ENCODE results near the gene COMMD9. TPM values are rescaled to one million over a fixed set of nuclear protein-coding genes. Genes with fewer than 3 reads are reported as not detected.

COMMD9 gene
- polyA plus RNA-seq, 1 of the 3 experiments (the other 2 are of a cell fraction) = 44.2 TPM

- Histone ChIP-seq H3K4me2 (no peak overlapping the region), H3F3A (replicated peaks; ENCODE audit: insufficient read depth) (no peaks in the 10 kb centered on the region), H3K9me2 (no peaks in the 10 kb centered on the region), H3K27me3 (ENCODE audit: insufficient read depth) (no peaks in the 10 kb centered on the region), H3K4me1 (ENCODE audit: control insufficient read depth in 1 of 2, insufficient read depth in 2 of 2, low read depth in 1 of 2, low read length in 1 of 2) (no peaks in the 10 kb centered on the region; a peak in 1 of 4 replicates), H4K20me1 (ENCODE audit: insufficient read depth) (no peaks in the 10 kb centered on the region), H3K27ac (ENCODE audit: low read depth in 2 of 2, low read length in 1 of 2) (no peak overlapping the region), H3K4me3 (ENCODE audit: low read depth in 2 of 2, low read length in 1 of 2) (no peak overlapping the region), H3K9ac (no peak overlapping the region), H2AFZ (ENCODE audit: low read depth) (no peak overlapping the region), H3K9me3 (no peaks in the 10 kb centered on the region), H3K79me2 (ENCODE audit: insufficient read depth) (no peaks in the 10 kb centered on the region), H3K36me3 (replicated peaks in 1 of 2; ENCODE audit: control insufficient read depth in 1 of 2, insufficient read depth in 2 of 2, low read length in 1 of 2) (peaks cover 22 to 32% of the 10 kb centered on the region in 2 experiments)
- DNase-seq = no peak
- no peak for TF ChIP-seq GATA2 (CRISPR knock-in tag; IDR thresholded peaks at IDR 0.05)
- no peak for TF ChIP-seq NRF1 (IDR thresholded peaks at IDR 0.05; ENCODE audit: low read depth, low read length)
- TF ChIP-seq RCOR1 (IDR thresholded peaks at IDR 0.05; ENCODE audit: low read length) = no peak
- TF ChIP-seq ZBTB33 (IDR thresholded peaks at IDR 0.05; ENCODE audit: borderline replicate concordance, low read depth) = no peak
- TF ChIP-seq FOSL2 (IDR thresholded peaks at IDR 0.05; ENCODE audit: borderline replicate concordance, low read depth) = no peak
- no peak for TF ChIP-seq ELF1 (IDR thresholded peaks at IDR 0.05)
- TF ChIP-seq IRF3 (IDR thresholded peaks at IDR 0.05; ENCODE audit: low read depth, low read length) = no peak
- no peak for TF ChIP-seq RAD21 (IDR thresholded peaks at IDR 0.05; ENCODE audit: low read length)
- TF ChIP-seq CHD2 (IDR thresholded peaks at IDR 0.05; ENCODE audit: low read length, partially characterized antibody) = no peak
- no peak for TF ChIP-seq REST (IDR thresholded peaks at IDR 0.05; ENCODE audit: low read depth, low read length)
- ChIA-PET CTCF (interaction anchor here (1.0 to 4.0 kb wide), 3 partner anchors 139 to 652 kb away, joined by 3 to 14 read pairs (median 8); no protein-coding TSS in a partner anchor), POLR2A (interaction anchor here (0.7 kb wide), 1 partner anchor 49 kb away, joined by 3 read pairs; no protein-coding TSS in a partner anchor)
- 90% methylated on average over 9 of the region's 9 CpGs for WGBS (ENCODE audit: low lambda C conversion rate)
These were observed 18.5 kb downstream of the COMMD9 start for GRCh38 chr11:36270701-36271100.
